Body of pancreas (tissue), 4 donors: ENCODE measurements around the gene CYSRT1.

Experiments
- CTCF ChIP-seq, 7 experiments: fragments of 450-650 bp in 4 of 7; fragments of 200-600 bp in 3 of 7; sonication (generic) in 3 of 7; IDR thresholded peaks; one replicate each; pipeline ENCODE4 v1.5.1; 2016 to 2019; ENCODE audit warnings: antibody characterized with exemption in 7 of 7
- POLR2A ChIP-seq, 3 donors: fragments of 450-650 bp; IDR thresholded peaks; one replicate each; pipeline ENCODE4 v1.6.1; 2016; ENCODE audit warnings: antibody characterized with exemption in 3 of 3, mild to moderate bottlenecking in 2 of 3

GRCh38 chr9:137226338-137227053 lies 1.5 kb downstream of the CYSRT1 start:
- TF ChIP-seq CTCF (IDR thresholded peaks at IDR 0.05): no peak
- no peak for TF ChIP-seq POLR2A (IDR thresholded peaks at IDR 0.05)
